GM12874 (cell line): ENCODE results near the gene NDUFA13.

Source experiments
- CTCF ChIP-seq: IDR thresholded peaks from 2 replicates; pipeline ENCODE4 v1.5.1; 2011; ENCODE audit warnings: low read depth, mild to moderate bottlenecking, control low read depth, low read length, moderate library complexity; ENCODE audit not compliant: insufficient read depth

NDUFA13 gene

GRCh38 chr19:19533841-19534240 is 17.8 kb downstream of the NDUFA13 start:
- TF ChIP-seq CTCF = no peak

GRCh38 chr19:19534556-19535265 is 18.7 kb downstream of the NDUFA13 start:
- no peak for TF ChIP-seq CTCF

GRCh38 chr19:19535311-19536191 is 19.5 kb downstream of the NDUFA13 start:
- no peak for TF ChIP-seq CTCF

- no peak for TF ChIP-seq CTCF
These were observed 21.3 kb downstream of the NDUFA13 start for GRCh38 chr19:19537075-19538048.

GRCh38 chr19:19538061-19538784 is 22.2 kb downstream of the NDUFA13 start, which contains the start of gene CILP2:
Gene CILP2, plus strand, starts transcription at chr19:19538265. Its CDS starts 85 bp downstream, at chr19:19538350.
- TF ChIP-seq CTCF = no peak

- no peak for TF ChIP-seq CTCF
These were observed 22.8 kb downstream of the NDUFA13 start for GRCh38 chr19:19538785-19539166.
